ENCODE measurements around the gene GMDS.

- no peak for TF ChIP-seq CTCF (conservative IDR thresholded peaks at IDR 0.05 in 1 of 2, IDR thresholded peaks at IDR 0.05 in 1 of 2; ENCODE audit: extremely low read depth in 1 of 2, insufficient read depth in 1 of 2, low read depth in 1 of 2, low read length in 2 of 2)
- TF ChIP-seq EZH2 (IDR thresholded peaks at IDR 0.05; ENCODE audit: borderline replicate concordance, low read length) = no peak
Observed at GRCh38 chr6:2118136-2118535, 127.3 kb downstream of the GMDS start.
